Liver (tissue), 3 donors: ENCODE results near the gene MCFD2.

Source experiments
- CTCF ChIP-seq: fragments of 150-350 bp; IDR thresholded peaks from 2 replicates; pipeline ENCODE4 v1.5.1; 2017; ENCODE audit warnings: improper control_type of control experiment, low read depth, low read length; ENCODE audit not compliant: missing input control
- GABPA ChIP-seq, 2 donors: IDR thresholded peaks in 1 of 2; conservative IDR thresholded peaks in 1 of 2; 2 replicates each; pipeline ENCODE4 v1.6.1; 2016; ENCODE audit warnings: antibody characterized with exemption in 2 of 2, mild to moderate bottlenecking in 1 of 2, moderate library complexity in 1 of 2
- RAD21 ChIP-seq, 2 donors: IDR thresholded peaks; 2 replicates each; pipeline ENCODE4 v1.6.1; 2016; ENCODE audit warnings: antibody characterized with exemption in 2 of 2, mild to moderate bottlenecking in 2 of 2
- donor health status: healthy.
- donor health status: healthy.

DNA sequence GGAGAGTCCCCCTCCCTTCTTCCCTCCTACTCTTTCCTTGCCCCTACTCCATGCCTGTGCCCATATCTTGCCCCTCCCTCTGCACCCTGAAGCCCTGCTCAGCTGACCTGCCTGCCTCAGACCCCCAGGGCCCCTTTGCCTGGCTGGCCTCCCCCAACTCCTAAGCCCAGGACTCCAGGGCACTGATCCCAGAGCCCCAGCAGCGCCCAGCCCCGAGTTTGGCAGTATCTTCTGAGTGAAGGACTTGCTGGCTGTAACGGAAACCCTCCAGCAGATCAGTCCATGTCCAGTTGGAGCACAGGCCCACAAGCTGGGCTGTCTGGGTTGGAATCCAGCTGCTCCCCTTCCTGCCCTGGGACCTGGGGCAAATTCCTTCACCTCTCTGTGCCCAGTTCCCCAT lies 46.0 kb downstream of the MCFD2 start:
- TF ChIP-seq CTCF = no peak
- no peak for TF ChIP-seq GABPA (IDR thresholded peaks at IDR 0.05 in 1 of 2, conservative IDR thresholded peaks at IDR 0.05 in 1 of 2)
- no peak for TF ChIP-seq RAD21 (IDR thresholded peaks at IDR 0.05)
